HepG2 (cell line): ENCODE data around the gene CRYZL1.

Experiments
- MLLT10 ChIP-seq: sonication (generic); formaldehyde crosslinking; IDR thresholded peaks from 2 replicates; pipeline ENCODE4 v1.4.0; 2020; ENCODE audit warnings: missing genetic modification reagents
- PAF1 ChIP-seq: IDR thresholded peaks from 2 replicates; pipeline ENCODE4 v1.6.1; 2016; ENCODE audit warnings: missing genetic modification reagents, missing compliant biosample characterization
- ZBTB44 ChIP-seq: sonication (generic); formaldehyde crosslinking; IDR thresholded peaks from 2 replicates; pipeline ENCODE4 v1.4.0; 2020; ENCODE audit warnings: missing genetic modification reagents

GRCh38 chr21:33650230-33650629 lies 8.7 kb upstream of the CRYZL1 start:
- no peak for TF ChIP-seq PAF1 (CRISPR knock-in tag)
- no peak for TF ChIP-seq ZBTB44 (CRISPR knock-in tag)
- no peak for TF ChIP-seq MLLT10 (CRISPR knock-in tag)
